NCI-H2227 treated with DMSO at 0.1 percent for 48 hours (cell line): ENCODE measurements around the gene LZTS3.
"Not testable (repeated sequence)": the region's sequence is repeated elsewhere in the genome, so short reads cannot be mapped to it uniquely, and the experiment has no call there.

Experiments
- DNase-seq: peaks from one replicate; lab custom pipeline; 2025; lab: John Stamatoyannopoulos, UW

The LZTS3 gene

DNA sequence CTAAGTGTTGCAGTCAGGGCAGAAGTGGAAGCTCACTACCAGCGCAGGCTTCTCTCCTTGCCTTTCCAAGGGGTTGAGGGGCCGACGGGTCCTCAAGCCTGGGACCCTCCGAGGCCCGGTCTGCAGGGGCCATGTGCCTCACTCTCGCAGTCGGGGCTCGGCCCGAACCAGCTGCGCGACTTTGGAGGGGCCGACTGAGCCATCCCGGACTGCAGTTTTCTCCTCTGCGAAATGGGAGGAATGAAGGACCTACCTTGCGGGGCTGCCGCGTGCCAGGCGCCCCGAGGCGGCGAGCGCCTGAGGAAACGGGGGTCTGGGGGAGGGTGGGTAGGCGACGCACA is 5.6 kb downstream of the LZTS3 start:
- no peak for DNase-seq

DNA sequence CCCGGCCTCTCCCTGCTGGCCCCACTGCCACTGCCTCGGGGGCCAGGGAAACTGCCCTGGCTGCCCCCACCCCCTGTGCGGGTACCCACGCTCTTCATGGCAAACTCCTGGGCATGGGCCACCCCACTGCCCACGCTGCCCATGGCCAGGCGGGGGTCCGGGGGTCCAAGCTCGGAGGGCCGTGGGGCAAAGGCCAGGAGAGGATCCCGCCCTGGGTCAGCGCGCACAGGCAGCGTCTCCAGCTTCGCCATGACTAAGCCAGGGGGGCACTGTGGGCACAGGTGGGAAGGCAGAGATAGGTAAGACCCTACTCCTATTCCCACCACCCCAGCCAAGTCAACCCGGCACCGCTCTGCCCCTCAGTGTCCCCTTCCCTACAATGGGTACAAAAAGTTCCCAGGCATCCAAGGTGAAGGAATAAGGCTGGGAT is 6.4 kb downstream of the LZTS3 start:
- no peak for DNase-seq

DNA sequence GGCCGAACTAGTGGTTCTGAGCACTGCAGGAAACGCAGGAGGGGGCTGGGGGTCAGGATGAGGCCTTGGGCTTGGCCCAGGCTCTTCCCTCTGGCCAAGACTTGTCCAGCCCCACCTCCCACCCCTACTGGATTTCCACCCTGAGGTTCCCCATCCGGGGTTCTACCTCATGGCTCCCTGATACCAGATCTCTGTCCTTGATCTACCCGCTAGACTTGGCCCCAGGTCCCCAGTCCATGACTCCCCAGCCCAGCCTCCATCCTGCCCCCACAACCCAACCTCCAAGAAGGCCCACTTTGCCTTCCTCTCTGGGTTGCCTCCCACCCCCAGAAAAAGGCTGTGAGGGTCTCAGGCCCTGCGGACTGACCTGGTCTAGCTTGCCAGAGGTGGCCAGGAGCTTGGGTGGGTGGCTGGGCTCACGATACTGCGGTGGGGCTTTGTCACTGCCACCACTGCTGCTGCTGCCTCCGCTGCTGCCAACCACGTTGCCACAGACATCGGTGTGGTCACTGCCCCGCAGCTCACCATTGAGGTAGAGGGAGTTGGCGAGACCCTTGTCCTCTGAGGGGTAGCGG is 6.9 kb downstream of the LZTS3 start:
- DNase-seq = no peak

- no peak for DNase-seq
These were observed 7.6 kb downstream of the LZTS3 start for GRCh38 chr20:3165473-3166337.

DNA sequence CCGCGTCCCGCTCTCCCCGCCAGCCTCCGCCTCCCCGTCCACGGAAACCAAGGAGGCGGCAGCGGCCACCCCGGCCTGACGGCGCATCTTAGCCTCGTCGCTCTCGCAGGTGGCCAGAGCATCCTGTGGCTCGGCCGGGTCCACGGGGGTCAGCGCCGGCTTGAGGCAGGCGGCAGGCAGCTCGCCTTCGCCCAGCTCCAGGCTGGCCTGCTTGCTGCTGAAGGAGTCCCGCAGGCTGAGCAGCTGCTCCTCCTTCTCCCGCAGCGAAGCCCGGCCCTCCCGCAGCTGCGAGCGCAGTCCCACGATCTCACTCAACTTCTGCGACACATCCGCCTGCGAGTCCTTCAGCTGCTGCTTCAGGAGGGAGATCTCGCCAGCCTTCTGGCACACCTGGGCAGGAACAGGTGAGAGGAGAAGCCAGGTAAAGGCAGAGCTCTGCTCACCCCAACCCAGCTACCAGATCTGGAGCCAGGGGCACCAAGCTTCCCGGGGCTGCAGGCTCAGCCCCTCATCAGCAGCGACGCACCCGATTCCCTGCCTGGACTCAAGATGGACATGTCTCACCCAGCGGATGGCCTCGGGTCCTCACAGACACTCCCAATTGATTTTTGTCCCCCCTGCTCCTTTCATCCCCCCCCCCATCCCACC is 8.5 kb downstream of the LZTS3 start:
- no peak for DNase-seq

GRCh38 chr20:3164043-3164762 is 9.1 kb downstream of the LZTS3 start:
- no peak for DNase-seq

DNA sequence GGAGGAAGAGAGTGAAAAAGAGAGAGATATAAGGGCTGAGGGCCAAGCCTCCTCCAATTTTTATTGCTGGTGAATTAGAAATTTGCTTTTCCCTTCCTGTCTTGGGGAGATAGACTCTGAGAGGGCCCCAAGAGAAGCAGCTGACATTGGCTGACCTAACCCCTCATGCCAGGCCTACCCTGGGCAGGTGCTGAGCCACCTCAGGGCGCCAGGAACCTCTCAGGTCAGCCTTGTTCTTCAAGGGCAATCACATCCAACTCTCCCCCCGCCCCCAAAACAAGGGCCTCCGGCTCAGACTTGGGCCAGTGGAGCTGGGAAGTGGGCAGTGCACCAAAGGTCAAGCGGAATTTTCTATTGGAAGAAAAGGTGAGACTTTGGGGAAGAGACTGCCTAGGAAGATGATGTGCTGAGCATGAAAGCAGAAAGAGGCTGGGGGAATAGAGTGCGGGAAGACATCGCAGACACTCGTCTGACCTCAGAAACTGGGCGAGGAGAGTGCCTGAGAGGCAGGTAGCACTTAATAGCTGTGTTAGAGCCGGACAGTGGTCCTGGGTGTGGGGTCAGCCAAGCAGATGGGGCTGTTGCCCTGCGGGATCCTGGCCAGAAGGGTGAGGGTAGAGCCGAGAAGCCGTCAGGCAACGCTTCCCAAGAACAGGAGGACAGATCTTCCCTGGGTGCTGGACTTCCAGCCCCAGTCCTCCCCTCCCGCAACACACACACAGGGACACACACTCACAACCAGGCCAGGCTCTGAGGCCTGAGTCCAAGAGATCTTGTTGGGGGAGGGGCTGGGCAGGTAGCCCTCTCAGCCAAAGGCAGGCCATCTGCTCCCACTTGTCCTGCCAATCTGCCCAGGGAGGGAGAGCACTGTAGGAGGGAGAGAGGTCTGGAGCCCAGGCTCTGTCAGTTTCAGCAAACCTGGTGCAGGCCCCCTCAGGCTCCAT is 10.0 kb downstream of the LZTS3 start:
- DNase-seq = no peak

DNA sequence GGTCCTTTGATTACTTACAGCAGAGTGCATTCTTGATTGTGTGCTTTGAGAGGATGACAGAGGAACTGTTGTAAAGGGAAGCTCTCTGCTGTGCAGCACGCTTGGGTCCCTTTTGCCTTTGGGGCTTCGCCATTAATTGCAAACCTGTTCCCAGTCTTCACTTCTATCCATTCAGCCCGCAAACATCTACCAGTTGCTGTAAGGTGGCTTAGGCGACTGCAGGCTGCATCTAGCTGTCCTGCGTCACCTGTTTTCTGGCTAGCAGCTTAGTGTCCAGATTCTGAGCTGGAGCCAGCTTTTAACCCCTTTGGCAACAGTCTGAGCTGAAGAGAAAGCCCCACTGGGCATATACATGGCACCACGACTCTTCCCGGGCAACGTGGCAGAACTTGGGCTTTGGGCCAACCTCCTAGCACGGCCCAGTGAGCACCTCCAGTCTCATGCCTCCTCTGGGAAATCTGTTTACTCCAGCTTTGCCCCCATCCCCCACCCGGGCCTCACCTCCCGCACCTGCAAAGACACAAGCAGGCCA is 11.2 kb downstream of the LZTS3 start:
- DNase-seq = no peak

GRCh38 chr20:3161316-3162079 is 11.9 kb downstream of the LZTS3 start:
- no peak for DNase-seq

GRCh38 chr20:3160418-3160817 is 12.9 kb downstream of the LZTS3 start:
- no peak for DNase-seq

DNA sequence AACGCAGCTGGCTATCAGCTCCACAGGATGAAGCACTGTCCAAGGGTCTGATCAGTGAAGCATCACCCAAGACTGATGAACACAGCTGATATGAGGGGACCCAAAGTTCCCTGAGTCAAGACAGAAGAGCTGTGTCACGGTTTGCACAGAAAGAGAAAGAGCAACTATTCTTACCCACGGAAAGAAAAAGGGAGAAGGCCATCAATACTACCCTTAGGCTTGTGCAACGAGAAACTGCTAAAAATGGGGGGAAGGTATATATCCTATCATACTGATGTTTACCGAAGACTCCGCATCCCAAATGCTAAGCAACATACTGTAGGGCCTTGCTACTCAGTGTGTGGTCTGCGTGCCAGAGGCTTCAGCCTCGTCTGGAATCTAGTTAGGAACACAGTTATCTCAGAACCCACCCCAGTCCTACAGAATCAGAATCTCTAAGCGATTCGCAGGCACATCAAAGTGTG is 14.3 kb downstream of the LZTS3 start:
- no peak for DNase-seq

DNA sequence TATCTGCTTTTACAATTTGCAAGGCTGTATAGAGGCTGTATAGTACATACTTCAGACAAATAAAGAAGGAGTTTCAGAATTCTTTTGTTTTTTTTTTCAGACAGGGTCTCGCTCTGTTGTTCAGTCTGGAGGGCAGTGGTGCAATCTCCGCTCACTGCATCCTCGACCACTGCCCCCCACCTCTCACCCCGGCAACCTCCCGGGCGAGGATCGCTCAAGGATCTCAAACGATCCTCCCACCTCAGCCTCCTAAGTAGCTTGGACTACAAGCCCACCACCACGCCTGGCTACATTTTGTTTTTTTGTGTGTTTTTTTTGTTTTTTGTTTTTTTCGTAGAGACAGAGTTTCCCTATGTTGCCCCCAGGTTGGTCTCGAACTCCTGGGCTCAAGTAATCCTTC is 15.5 kb downstream of the LZTS3 start:
- DNase-seq = no peak

- no peak for DNase-seq
These were observed 16.3 kb downstream of the LZTS3 start for GRCh38 chr20:3156811-3157619.

GRCh38 chr20:3152057-3152644 is 21.2 kb downstream of the LZTS3 start:
- not testable (repeated sequence) for DNase-seq

- no peak for DNase-seq
These were observed 22.4 kb downstream of the LZTS3 start for GRCh38 chr20:3150908-3151307.

DNA sequence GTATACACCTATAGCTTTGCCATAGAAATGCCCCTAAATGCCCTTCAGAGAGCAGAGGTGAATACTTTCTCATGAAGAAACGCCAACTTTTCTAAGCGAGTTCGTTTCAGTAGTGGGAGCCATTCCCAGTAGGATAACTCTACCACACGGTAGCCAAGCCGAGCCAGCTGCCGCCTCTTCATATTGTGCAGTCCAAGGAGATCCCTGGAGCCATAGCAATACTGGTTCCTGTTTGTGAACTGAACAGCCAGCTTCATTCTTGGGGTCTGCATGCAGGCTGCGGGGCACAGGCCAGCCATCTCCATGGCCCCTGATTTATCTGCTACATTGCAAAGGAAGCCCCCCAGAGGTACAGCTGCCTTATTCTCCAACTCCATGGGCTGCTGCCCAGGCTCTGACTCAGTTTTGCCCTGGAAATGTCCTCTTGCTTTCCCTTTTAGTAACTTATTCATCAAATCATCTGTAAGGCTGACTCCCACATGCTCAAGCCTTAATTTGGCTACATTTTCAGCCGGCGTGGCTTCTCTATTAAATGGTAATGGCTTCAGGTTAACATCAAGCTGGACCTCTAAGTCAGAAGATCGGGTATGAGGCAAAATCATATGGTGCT is 26.5 kb downstream of the LZTS3 start:
- no peak for DNase-seq

DNA sequence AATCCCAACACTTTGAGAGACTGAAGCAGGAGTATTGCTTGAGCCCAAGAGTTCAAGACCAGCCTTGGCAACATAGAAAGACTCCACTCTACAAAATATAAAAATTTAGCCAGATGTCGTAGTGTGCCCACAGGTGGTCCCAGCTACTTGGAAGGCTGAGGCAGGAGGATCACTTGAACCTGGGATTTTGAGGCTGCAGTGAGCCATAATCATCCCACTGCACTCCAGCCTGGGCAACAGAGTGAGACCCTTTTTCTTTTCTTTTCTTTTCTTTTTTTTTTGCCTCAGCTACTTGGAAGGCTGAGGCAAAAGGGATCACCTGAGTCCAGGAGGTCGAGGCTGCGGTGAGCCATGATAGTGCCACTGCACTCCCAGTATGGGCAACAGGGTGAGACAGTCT is 31.6 kb downstream of the LZTS3 start:
- no peak for DNase-seq

- no peak for DNase-seq
These were observed 35.9 kb downstream of the LZTS3 start for GRCh38 chr20:3137492-3137891.
